ENCODE data around the gene MYL7. TPM values are rescaled to one million over a fixed set of nuclear protein-coding genes. Genes with fewer than 3 reads are reported as not detected.

The MYL7 gene
- polyA plus RNA-seq, 1 of the 3 experiments (the other 2 are of a cell fraction): not detected

DNA sequence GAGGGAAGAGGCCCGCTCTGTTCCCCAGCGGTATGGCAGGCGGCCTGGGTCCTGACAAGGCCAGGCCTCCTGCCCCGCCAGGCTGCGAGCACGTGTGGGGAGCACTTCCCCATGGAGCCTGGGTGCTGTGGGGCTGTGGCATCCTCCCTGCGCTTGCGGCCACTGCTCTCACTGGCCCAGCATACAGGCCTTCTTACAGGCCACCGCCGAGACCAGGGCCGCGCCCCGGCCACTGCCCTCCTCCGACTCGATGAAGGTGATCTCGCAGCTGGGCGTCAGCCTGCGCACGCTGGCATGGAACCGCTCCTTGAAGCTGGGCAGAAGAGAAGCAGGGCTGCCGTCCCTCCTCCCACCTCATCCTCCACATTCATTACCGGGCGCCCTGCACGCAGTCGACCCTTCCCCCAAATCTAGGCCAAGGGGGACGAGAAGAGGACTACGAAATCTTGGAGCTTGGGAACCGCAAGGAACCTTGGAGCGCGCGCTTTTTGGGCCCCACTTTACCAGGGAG is 3.9 kb upstream of the MYL7 start (continued):
- TF ChIP-seq REST (IDR thresholded peaks at IDR 0.05; ENCODE audit: low read depth, low read length) (no peak), SMC3 (IDR thresholded peaks at IDR 0.05; ENCODE audit: low read depth, low read length) (no peak), FOXJ3 (CRISPR knock-in tag; IDR thresholded peaks at IDR 0.05) (no peak), RXRA (IDR thresholded peaks at IDR 0.05; ENCODE audit: borderline replicate concordance, low read depth) (no peak), IRF3 (IDR thresholded peaks at IDR 0.05; ENCODE audit: low read depth, low read length) (no peak), EP300 (IDR thresholded peaks at IDR 0.05; ENCODE audit: borderline replicate concordance in 1 of 2, low read depth in 1 of 2, low read length in 1 of 2) (no peak), CHD2 (IDR thresholded peaks at IDR 0.05; ENCODE audit: low read length, partially characterized antibody) (no peak)
- TF ChIP-seq, protein P1, sequence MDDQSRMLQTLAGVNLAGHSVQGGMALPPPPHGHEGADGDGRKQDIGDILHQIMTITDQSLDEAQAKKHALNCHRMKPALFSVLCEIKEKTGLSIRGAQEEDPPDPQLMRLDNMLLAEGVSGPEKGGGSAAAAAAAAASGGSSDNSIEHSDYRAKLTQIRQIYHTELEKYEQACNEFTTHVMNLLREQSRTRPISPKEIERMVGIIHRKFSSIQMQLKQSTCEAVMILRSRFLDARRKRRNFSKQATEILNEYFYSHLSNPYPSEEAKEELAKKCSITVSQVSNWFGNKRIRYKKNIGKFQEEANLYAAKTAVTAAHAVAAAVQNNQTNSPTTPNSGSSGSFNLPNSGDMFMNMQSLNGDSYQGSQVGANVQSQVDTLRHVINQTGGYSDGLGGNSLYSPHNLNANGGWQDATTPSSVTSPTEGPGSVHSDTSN (IDR thresholded peaks at IDR 0.05): no peak

DNA sequence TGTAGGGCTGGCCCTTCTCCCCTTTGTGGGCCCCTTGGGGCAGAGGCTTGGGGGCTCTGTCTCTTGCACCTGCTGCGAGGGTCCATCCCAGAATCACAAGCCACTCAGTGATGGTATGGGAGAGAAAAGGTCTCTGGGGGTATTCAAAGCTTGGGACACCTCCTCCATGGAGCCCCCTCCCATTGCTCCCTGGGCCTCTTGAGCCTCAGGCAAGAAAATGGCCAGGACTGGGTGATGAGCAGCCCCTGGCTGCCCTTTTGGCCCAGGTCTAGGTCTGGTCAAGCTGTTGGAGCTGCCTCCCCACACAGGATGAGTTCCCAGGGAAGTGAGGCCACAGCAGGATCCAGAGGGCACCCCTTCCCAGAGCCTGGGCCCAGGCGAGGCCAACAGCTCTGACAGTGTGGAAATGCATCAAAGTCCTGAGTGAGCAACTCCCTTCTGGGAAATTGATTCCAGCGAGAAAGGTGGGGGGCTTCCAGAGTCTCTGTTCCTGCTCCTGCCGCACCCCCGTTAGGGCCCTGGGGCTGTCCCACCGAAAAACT is 3.4 kb upstream of the MYL7 start:
- H3K36me3 ChIP-seq (replicated peaks in 1 of 2; ENCODE audit: control insufficient read depth in 1 of 2, insufficient read depth in 2 of 2, low read length in 1 of 2): no peaks in the 10 kb centered on the region
- H3K4me3 ChIP-seq (ENCODE audit: low read depth in 2 of 2, low read length in 1 of 2): no peak overlapping the region
- ChIA-PET POLR2A (no interaction called here), CTCF (interaction anchor here (0.9 to 1.1 kb wide), 2 partner anchors 13 to 53 kb away, joined by 3 read pairs; no protein-coding TSS in a partner anchor)
- WGBS (ENCODE audit: low lambda C conversion rate): 83% methylated on average over 6 of the region's 6 CpGs
- H3K9me2 ChIP-seq: no peaks in the 10 kb centered on the region
- H3K27ac ChIP-seq (ENCODE audit: low read depth in 2 of 2, low read length in 1 of 2): no peak overlapping the region
- H3K27me3 ChIP-seq (ENCODE audit: insufficient read depth): no peaks in the 10 kb centered on the region
- peak; percentile 29 for DNase-seq
- peaks cover 0 to 15% of the 10 kb centered on the region in 2 experiments; a peak in 1 of 4 replicates for H3K4me1 ChIP-seq (ENCODE audit: control insufficient read depth in 1 of 2, insufficient read depth in 2 of 2, low read depth in 1 of 2, low read length in 1 of 2)
- peaks cover 8% of the 10 kb centered on the region for H3F3A ChIP-seq (replicated peaks; ENCODE audit: insufficient read depth)
- no peak overlapping the region for H3K9ac ChIP-seq
- no peak overlapping the region for H3K4me2 ChIP-seq
- H3K9me3 ChIP-seq: no peaks in the 10 kb centered on the region
- no peak overlapping the region for H2AFZ ChIP-seq (ENCODE audit: low read depth)
- no peaks in the 10 kb centered on the region for H3K79me2 ChIP-seq (ENCODE audit: insufficient read depth)
- TF ChIP-seq, protein P2, sequence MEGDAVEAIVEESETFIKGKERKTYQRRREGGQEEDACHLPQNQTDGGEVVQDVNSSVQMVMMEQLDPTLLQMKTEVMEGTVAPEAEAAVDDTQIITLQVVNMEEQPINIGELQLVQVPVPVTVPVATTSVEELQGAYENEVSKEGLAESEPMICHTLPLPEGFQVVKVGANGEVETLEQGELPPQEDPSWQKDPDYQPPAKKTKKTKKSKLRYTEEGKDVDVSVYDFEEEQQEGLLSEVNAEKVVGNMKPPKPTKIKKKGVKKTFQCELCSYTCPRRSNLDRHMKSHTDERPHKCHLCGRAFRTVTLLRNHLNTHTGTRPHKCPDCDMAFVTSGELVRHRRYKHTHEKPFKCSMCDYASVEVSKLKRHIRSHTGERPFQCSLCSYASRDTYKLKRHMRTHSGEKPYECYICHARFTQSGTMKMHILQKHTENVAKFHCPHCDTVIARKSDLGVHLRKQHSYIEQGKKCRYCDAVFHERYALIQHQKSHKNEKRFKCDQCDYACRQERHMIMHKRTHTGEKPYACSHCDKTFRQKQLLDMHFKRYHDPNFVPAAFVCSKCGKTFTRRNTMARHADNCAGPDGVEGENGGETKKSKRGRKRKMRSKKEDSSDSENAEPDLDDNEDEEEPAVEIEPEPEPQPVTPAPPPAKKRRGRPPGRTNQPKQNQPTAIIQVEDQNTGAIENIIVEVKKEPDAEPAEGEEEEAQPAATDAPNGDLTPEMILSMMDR (IDR thresholded peaks at IDR 0.05): no peak
- no peak for TF ChIP-seq POLR2AphosphoS5 (IDR thresholded peaks at IDR 0.05; ENCODE audit: low read depth, low read length)
- no peak for TF ChIP-seq NRF1 (IDR thresholded peaks at IDR 0.05; ENCODE audit: low read depth, low read length)
- TF ChIP-seq TEAD4 (IDR thresholded peaks at IDR 0.05; ENCODE audit: borderline replicate concordance, insufficient read depth): no peak
- no peak for TF ChIP-seq USF1 (IDR thresholded peaks at IDR 0.05; ENCODE audit: borderline replicate concordance, low read depth)
- TF ChIP-seq ELF1 (IDR thresholded peaks at IDR 0.05): no peak
- TF ChIP-seq RXRA (IDR thresholded peaks at IDR 0.05; ENCODE audit: borderline replicate concordance, low read depth): no peak
- no peak for TF ChIP-seq GATA2 (CRISPR knock-in tag; IDR thresholded peaks at IDR 0.05)
- no peak for TF ChIP-seq CHD2 (IDR thresholded peaks at IDR 0.05; ENCODE audit: low read length, partially characterized antibody)
- no peak for TF ChIP-seq EP300 (IDR thresholded peaks at IDR 0.05; ENCODE audit: borderline replicate concordance in 1 of 2, low read depth in 1 of 2, low read length in 1 of 2)
- no peaks in the 10 kb centered on the region for H4K20me1 ChIP-seq (ENCODE audit: insufficient read depth)
